HepG2 (cell line): ENCODE data around the gene SMC1A. TPM values are rescaled to one million over a fixed set of nuclear protein-coding genes. Genes with fewer than 3 reads are reported as not detected.

ENCODE experiments used
- DPF2 ChIP-seq: sonication (generic); formaldehyde crosslinking; IDR thresholded peaks from 2 replicates; pipeline ENCODE4 v1.4.0; 2020; ENCODE audit warnings: mild to moderate bottlenecking, low read depth, missing genetic modification reagents, borderline replicate concordance
- FOXJ3 ChIP-seq: sonication (generic); formaldehyde crosslinking; IDR thresholded peaks from 2 replicates; pipeline ENCODE4 v1.4.0; 2020; ENCODE audit warnings: missing genetic modification reagents, mild to moderate bottlenecking, borderline replicate concordance
- HOXA3 ChIP-seq: sonication (generic); formaldehyde crosslinking; IDR thresholded peaks from 2 replicates; pipeline ENCODE4 v1.5.0; 2020; ENCODE audit warnings: missing genetic modification reagents
- KMT2A ChIP-seq: sonication (generic); formaldehyde crosslinking; IDR thresholded peaks from 2 replicates; pipeline ENCODE4 v1.4.0; 2020; ENCODE audit warnings: missing genetic modification reagents
- NCOA1 ChIP-seq: sonication (generic); formaldehyde crosslinking; IDR thresholded peaks from 2 replicates; pipeline ENCODE4 v1.9.0; 2021; ENCODE audit warnings: missing genetic modification reagents
- NFKBIZ ChIP-seq: IDR thresholded peaks from 2 replicates; pipeline ENCODE4 v1.6.1; 2018; ENCODE audit warnings: missing genetic modification reagents, missing compliant biosample characterization
- NKX3-1 ChIP-seq: sonication (generic); formaldehyde crosslinking; IDR thresholded peaks from 2 replicates; pipeline ENCODE4 v1.5.0; 2020; ENCODE audit warnings: missing genetic modification reagents
- RAD21 ChIP-seq: fragments of 450-650 bp; formaldehyde crosslinking; IDR thresholded peaks from 2 replicates; pipeline ENCODE4 v1.5.0; 2020; ENCODE audit warnings: mild to moderate bottlenecking
- SMAD3 ChIP-seq: sonication (generic); formaldehyde crosslinking; IDR thresholded peaks from 2 replicates; pipeline ENCODE4 v1.4.0; 2020; ENCODE audit warnings: missing genetic modification reagents
- SRSF9 ChIP-seq: fragments of 200-400 bp; formaldehyde crosslinking; IDR thresholded peaks from 2 replicates; pipeline ENCODE4 v1.6.1; 2018; ENCODE audit warnings: borderline replicate concordance, mild to moderate bottlenecking, low read depth, low read length; ENCODE audit not compliant: insufficient read depth, poor library complexity, severe bottlenecking
- TAF1 ChIP-seq: sonication (generic); formaldehyde crosslinking; IDR thresholded peaks from 2 replicates; pipeline ENCODE4 v1.4.0; 2020; ENCODE audit warnings: missing genetic modification reagents
- TBX3 ChIP-seq: fragments of 450-650 bp; IDR thresholded peaks from 2 replicates; pipeline ENCODE4 v1.6.1; 2017; ENCODE audit warnings: antibody characterized with exemption, mild to moderate bottlenecking, inconsistent platforms, borderline replicate concordance
- ZNF160 ChIP-seq: sonication (generic); formaldehyde crosslinking; IDR thresholded peaks from 2 replicates; pipeline ENCODE4 v1.8.0; 2022; ENCODE audit warnings: mild to moderate bottlenecking, inconsistent platforms, missing genetic modification reagents
- ZNF678 ChIP-seq: sonication (generic); formaldehyde crosslinking; IDR thresholded peaks from 2 replicates; pipeline ENCODE4 v1.4.0; 2020; ENCODE audit warnings: mild to moderate bottlenecking, missing genetic modification reagents
- ZNF713 ChIP-seq: sonication (generic); formaldehyde crosslinking; IDR thresholded peaks from 2 replicates; pipeline ENCODE4 v1.4.0; 2020; ENCODE audit warnings: mild to moderate bottlenecking, missing genetic modification reagents
- ZZZ3 ChIP-seq: sonication (generic); formaldehyde crosslinking; IDR thresholded peaks from 2 replicates; pipeline ENCODE4 v1.4.0; 2020; ENCODE audit warnings: missing genetic modification reagents, mild to moderate bottlenecking, borderline replicate concordance
- polyA plus RNA-seq, 8 experiments: library from polyadenylated mRNA; depleted of rRNA in 3 of 8; stranded (reverse) in 7 of 8; unstranded in 1 of 8; fragments of >200 nt; fragmentation: Illumina TruSeq in 4 of 8; extraction: Trizol in 4 of 8; gene quantifications; 2 replicates each; pipeline versions ENCODE4 v1.2.1 to v1.2.3, GENCODE V29; 2011 to 2016; ENCODE audit warnings: low read depth in 4 of 8, missing spikeins in 1 of 8, mixed read lengths in 1 of 8; ENCODE audit not compliant: insufficient read depth in 1 of 8
- total RNA-seq, 5 experiments: library from RNA; depleted of rRNA; stranded (reverse); fragments of >200 nt; fragmentation: Illumina TruSeq; extraction: Trizol; gene quantifications; 2 replicates each; pipeline ENCODE4 v1.2.3, GENCODE V29; 2016; ENCODE audit warnings: low read depth in 1 of 5
- TF ChIP-seq, protein P1 (sequence below): sonication (generic); formaldehyde crosslinking; IDR thresholded peaks from 2 replicates; pipeline ENCODE4 v1.5.1; 2020; ENCODE audit warnings: missing genetic modification reagents, mild to moderate bottlenecking, borderline replicate concordance
- TF ChIP-seq, protein P2 (sequence below): sonication (generic); formaldehyde crosslinking; IDR thresholded peaks from 2 replicates; pipeline ENCODE4 v1.8.1; 2022; ENCODE audit warnings: mild to moderate bottlenecking, missing genetic modification reagents
- TF ChIP-seq, protein P3 (sequence below): sonication (generic); formaldehyde crosslinking; IDR thresholded peaks from 2 replicates; pipeline ENCODE4 v1.5.1; 2020; ENCODE audit warnings: missing genetic modification reagents, mild to moderate bottlenecking, borderline replicate concordance
- TF ChIP-seq, protein P4 (sequence below): sonication (generic); formaldehyde crosslinking; IDR thresholded peaks from 2 replicates; pipeline ENCODE4 v1.9.0; 2021; ENCODE audit warnings: mild to moderate bottlenecking, missing genetic modification reagents

Gene SMC1A
- total and polyA plus RNA-seq, 2 of the 13 experiments (the other 11 are each of a cell fraction or from before 2014, with no cell fraction given): 9.4 to 46.6 TPM

DNA sequence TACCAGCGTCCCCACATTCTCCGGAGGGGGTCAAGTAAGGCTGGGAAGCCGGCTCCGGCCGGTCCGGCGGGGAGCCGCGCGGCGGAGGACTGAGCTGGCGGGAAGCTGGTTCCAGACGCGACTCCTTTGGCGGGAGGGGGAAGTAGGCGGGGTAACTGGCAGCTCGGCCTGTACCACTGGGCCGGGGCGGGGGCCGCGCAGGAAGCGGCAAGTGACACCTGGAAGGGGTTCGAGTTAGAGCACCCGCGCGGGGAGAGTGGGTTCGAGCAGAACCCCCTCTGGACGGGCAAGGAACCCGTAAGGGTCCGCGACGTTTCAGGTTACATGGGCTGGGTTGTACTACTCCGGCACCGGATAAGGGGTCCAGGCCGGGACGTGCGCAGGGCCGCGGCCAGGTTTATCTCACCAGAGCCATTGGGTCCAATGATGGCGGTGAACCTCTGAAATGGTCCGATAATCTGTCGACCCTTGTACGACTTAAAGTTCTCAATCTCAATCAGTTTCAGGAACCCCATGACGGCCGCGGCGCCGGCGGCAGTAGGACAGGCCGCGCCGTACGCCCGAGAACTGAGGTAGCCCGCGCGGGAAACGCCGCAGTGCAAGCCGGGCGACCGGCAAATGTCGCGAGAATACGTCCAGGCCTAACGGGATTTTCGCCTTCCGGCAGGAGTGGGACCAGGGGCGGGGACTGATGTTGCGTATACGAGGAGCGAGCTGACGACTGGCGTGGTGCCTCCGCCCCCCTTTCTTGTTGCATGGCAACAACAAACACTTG is at the start of gene SMC1A (continued):
- TF ChIP-seq ZNF678 (CRISPR knock-in tag): no peak
- TF ChIP-seq NCOA1: no peak
- TF ChIP-seq, protein P1, sequence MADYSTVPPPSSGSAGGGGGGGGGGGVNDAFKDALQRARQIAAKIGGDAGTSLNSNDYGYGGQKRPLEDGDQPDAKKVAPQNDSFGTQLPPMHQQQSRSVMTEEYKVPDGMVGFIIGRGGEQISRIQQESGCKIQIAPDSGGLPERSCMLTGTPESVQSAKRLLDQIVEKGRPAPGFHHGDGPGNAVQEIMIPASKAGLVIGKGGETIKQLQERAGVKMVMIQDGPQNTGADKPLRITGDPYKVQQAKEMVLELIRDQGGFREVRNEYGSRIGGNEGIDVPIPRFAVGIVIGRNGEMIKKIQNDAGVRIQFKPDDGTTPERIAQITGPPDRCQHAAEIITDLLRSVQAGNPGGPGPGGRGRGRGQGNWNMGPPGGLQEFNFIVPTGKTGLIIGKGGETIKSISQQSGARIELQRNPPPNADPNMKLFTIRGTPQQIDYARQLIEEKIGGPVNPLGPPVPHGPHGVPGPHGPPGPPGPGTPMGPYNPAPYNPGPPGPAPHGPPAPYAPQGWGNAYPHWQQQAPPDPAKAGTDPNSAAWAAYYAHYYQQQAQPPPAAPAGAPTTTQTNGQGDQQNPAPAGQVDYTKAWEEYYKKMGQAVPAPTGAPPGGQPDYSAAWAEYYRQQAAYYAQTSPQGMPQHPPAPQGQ (CRISPR knock-in tag): no peak
- TF ChIP-seq SRSF9: no peak
- no peak for TF ChIP-seq TBX3
- TF ChIP-seq DPF2 (CRISPR knock-in tag): no peak
- TF ChIP-seq ZNF713 (CRISPR knock-in tag): no peak
- TF ChIP-seq ZNF160 (CRISPR knock-in tag): no peak
- TF ChIP-seq, protein P2, sequence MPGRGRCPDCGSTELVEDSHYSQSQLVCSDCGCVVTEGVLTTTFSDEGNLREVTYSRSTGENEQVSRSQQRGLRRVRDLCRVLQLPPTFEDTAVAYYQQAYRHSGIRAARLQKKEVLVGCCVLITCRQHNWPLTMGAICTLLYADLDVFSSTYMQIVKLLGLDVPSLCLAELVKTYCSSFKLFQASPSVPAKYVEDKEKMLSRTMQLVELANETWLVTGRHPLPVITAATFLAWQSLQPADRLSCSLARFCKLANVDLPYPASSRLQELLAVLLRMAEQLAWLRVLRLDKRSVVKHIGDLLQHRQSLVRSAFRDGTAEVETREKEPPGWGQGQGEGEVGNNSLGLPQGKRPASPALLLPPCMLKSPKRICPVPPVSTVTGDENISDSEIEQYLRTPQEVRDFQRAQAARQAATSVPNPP (CRISPR knock-in tag): no peak
- no peak for TF ChIP-seq NFKBIZ (CRISPR knock-in tag)
- peak; percentile 73; the same call in 1 of the 2 replicates for TF ChIP-seq TAF1 (CRISPR knock-in tag)
- TF ChIP-seq ZZZ3: no peak; the same call in 1 of the 2 replicates
- TF ChIP-seq, protein P3, sequence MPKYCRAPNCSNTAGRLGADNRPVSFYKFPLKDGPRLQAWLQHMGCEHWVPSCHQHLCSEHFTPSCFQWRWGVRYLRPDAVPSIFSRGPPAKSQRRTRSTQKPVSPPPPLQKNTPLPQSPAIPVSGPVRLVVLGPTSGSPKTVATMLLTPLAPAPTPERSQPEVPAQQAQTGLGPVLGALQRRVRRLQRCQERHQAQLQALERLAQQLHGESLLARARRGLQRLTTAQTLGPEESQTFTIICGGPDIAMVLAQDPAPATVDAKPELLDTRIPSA (CRISPR knock-in tag): no peak; the same call in 1 of the 2 replicates
- TF ChIP-seq KMT2A (CRISPR knock-in tag): peak; percentile 33; the same call in 1 of the 2 replicates
- TF ChIP-seq FOXJ3 (CRISPR knock-in tag): no peak
- TF ChIP-seq NKX3-1 (CRISPR knock-in tag): no peak
- TF ChIP-seq SMAD3: no peak
- TF ChIP-seq, protein P4, sequence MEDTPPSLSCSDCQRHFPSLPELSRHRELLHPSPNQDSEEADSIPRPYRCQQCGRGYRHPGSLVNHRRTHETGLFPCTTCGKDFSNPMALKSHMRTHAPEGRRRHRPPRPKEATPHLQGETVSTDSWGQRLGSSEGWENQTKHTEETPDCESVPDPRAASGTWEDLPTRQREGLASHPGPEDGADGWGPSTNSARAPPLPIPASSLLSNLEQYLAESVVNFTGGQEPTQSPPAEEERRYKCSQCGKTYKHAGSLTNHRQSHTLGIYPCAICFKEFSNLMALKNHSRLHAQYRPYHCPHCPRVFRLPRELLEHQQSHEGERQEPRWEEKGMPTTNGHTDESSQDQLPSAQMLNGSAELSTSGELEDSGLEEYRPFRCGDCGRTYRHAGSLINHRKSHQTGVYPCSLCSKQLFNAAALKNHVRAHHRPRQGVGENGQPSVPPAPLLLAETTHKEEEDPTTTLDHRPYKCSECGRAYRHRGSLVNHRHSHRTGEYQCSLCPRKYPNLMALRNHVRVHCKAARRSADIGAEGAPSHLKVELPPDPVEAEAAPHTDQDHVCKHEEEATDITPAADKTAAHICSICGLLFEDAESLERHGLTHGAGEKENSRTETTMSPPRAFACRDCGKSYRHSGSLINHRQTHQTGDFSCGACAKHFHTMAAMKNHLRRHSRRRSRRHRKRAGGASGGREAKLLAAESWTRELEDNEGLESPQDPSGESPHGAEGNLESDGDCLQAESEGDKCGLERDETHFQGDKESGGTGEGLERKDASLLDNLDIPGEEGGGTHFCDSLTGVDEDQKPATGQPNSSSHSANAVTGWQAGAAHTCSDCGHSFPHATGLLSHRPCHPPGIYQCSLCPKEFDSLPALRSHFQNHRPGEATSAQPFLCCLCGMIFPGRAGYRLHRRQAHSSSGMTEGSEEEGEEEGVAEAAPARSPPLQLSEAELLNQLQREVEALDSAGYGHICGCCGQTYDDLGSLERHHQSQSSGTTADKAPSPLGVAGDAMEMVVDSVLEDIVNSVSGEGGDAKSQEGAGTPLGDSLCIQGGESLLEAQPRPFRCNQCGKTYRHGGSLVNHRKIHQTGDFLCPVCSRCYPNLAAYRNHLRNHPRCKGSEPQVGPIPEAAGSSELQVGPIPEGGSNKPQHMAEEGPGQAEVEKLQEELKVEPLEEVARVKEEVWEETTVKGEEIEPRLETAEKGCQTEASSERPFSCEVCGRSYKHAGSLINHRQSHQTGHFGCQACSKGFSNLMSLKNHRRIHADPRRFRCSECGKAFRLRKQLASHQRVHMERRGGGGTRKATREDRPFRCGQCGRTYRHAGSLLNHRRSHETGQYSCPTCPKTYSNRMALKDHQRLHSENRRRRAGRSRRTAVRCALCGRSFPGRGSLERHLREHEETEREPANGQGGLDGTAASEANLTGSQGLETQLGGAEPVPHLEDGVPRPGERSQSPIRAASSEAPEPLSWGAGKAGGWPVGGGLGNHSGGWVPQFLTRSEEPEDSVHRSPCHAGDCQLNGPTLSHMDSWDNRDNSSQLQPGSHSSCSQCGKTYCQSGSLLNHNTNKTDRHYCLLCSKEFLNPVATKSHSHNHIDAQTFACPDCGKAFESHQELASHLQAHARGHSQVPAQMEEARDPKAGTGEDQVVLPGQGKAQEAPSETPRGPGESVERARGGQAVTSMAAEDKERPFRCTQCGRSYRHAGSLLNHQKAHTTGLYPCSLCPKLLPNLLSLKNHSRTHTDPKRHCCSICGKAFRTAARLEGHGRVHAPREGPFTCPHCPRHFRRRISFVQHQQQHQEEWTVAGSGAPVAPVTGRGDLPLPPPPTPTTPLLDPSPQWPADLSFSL (CRISPR knock-in tag): no peak
- no peak for TF ChIP-seq RAD21 (CRISPR knock-in tag)
- peak; percentile 30 for TF ChIP-seq HOXA3 (CRISPR knock-in tag)
